ENCODE data around the gene ZNF71. TPM values are rescaled to one million over a fixed set of nuclear protein-coding genes. Genes with fewer than 3 reads are reported as not detected.

Gene ZNF71
- total RNA-seq, 4 donors from 2014 or later = 4.4 to 10.5 (median 5.6) TPM

- Histone ChIP-seq H3K27ac (no peak overlapping the region), H3K36me3 (no peaks in the 10 kb centered on the region), H3K27me3 (no peaks in the 10 kb centered on the region), H3K9me3 (no peaks in the 10 kb centered on the region), H3K4me1 (no peaks in the 10 kb centered on the region), H3K4me3 (no peak overlapping the region)
- intact Hi-C loops (cut with DNase I; ENCODE audit: low total_unique reads) = no loop called here
- WGBS, 2 donors (ENCODE audit: low coverage in 1 of 2) = 95% methylated on average over 38 of the region's 43 CpGs; no CpG with 5 or more reads in 1 of the 2 donors
- DNase-seq = no peak
- no peak for TF ChIP-seq EP300 (IDR thresholded peaks at IDR 0.05; ENCODE audit: low read depth)
- TF ChIP-seq, protein P1, sequence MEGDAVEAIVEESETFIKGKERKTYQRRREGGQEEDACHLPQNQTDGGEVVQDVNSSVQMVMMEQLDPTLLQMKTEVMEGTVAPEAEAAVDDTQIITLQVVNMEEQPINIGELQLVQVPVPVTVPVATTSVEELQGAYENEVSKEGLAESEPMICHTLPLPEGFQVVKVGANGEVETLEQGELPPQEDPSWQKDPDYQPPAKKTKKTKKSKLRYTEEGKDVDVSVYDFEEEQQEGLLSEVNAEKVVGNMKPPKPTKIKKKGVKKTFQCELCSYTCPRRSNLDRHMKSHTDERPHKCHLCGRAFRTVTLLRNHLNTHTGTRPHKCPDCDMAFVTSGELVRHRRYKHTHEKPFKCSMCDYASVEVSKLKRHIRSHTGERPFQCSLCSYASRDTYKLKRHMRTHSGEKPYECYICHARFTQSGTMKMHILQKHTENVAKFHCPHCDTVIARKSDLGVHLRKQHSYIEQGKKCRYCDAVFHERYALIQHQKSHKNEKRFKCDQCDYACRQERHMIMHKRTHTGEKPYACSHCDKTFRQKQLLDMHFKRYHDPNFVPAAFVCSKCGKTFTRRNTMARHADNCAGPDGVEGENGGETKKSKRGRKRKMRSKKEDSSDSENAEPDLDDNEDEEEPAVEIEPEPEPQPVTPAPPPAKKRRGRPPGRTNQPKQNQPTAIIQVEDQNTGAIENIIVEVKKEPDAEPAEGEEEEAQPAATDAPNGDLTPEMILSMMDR (IDR thresholded peaks at IDR 0.05) = no peak
- in situ Hi-C loops (cut with MboI; ENCODE audit: low pct_ligation_motif_present in 1 of 4, low pct_unique_long_range_greater_than_20kb in 1 of 4, low sequenced_read_pairs in 3 of 4) = no loop called here
Observed at GRCh38 chr19:56664511-56664910, 69.4 kb downstream of the ZNF71 start.

- DNase-seq = no peak
- no peaks in the 10 kb centered on the region for H3K27me3 ChIP-seq
- TF ChIP-seq POLR2A (IDR thresholded peaks at IDR 0.05) (no peak), EP300 (IDR thresholded peaks at IDR 0.05; ENCODE audit: low read depth) (no peak), POLR2AphosphoS5 (IDR thresholded peaks at IDR 0.05) (no peak)
- TF ChIP-seq, protein P1 (IDR thresholded peaks at IDR 0.05) = no peak
- intact Hi-C loops (cut with DNase I; ENCODE audit: low total_unique reads) (no loop called here), in situ Hi-C loops (cut with MboI; ENCODE audit: low pct_ligation_motif_present in 1 of 4, low pct_unique_long_range_greater_than_20kb in 1 of 4, low sequenced_read_pairs in 3 of 4) (no loop called here)
- 86% methylated on average over 6 of the region's 6 CpGs; no CpG with 5 or more reads in 1 of the 2 donors for WGBS, 2 donors (ENCODE audit: low coverage in 1 of 2)
- H3K4me1 ChIP-seq = peaks cover 0 to 11% (median 5%) of the 10 kb centered on the region in 4 donors
- H3K36me3 ChIP-seq = no peaks in the 10 kb centered on the region
- no peak overlapping the region for H3K27ac ChIP-seq
- H3K4me3 ChIP-seq = no peak overlapping the region
- H3K9me3 ChIP-seq = no peaks in the 10 kb centered on the region
Observed at GRCh38 chr19:56667311-56667870, 72.3 kb downstream of the ZNF71 start.

- Histone ChIP-seq H3K4me1 (peaks cover 0 to 11% (median 5%) of the 10 kb centered on the region in 4 donors), H3K4me3 (no peak overlapping the region), H3K27me3 (no peaks in the 10 kb centered on the region), H3K9me3 (no peaks in the 10 kb centered on the region), H3K27ac (no peak overlapping the region), H3K36me3 (no peaks in the 10 kb centered on the region)
- in situ Hi-C loops (cut with MboI; ENCODE audit: low pct_ligation_motif_present in 1 of 4, low pct_unique_long_range_greater_than_20kb in 1 of 4, low sequenced_read_pairs in 3 of 4) = no loop called here
- TF ChIP-seq, protein P1 (IDR thresholded peaks at IDR 0.05) = no peak
- TF ChIP-seq EP300 (IDR thresholded peaks at IDR 0.05; ENCODE audit: low read depth) (no peak), POLR2AphosphoS5 (IDR thresholded peaks at IDR 0.05) (no peak), POLR2A (IDR thresholded peaks at IDR 0.05) (no peak)
- 51 to 53% methylated on average over 2 to 5 of the region's 9 CpGs for WGBS, 2 donors (ENCODE audit: low coverage in 1 of 2)
- intact Hi-C loops (cut with DNase I; ENCODE audit: low total_unique reads) = no loop called here
- DNase-seq = no peak
Observed at GRCh38 chr19:56668676-56669075, 73.6 kb downstream of the ZNF71 start.

GRCh38 chr19:56670401-56670960 lies 75.4 kb downstream of the ZNF71 start:
- in situ Hi-C loops (cut with MboI; ENCODE audit: low pct_ligation_motif_present in 1 of 4, low pct_unique_long_range_greater_than_20kb in 1 of 4, low sequenced_read_pairs in 3 of 4) = no loop called here
- Histone ChIP-seq H3K9me3 (no peaks in the 10 kb centered on the region), H3K36me3 (no peaks in the 10 kb centered on the region), H3K27me3 (no peaks in the 10 kb centered on the region), H3K4me1 (peaks cover 0 to 11% (median 5%) of the 10 kb centered on the region in 4 donors), H3K4me3 (peak overlapping the region in 2 of 4 donors; percentile 48 to 61), H3K27ac (no peak overlapping the region)
- WGBS, 2 donors (ENCODE audit: low coverage in 1 of 2) = 82% methylated on average over 15 of the region's 17 CpGs; no CpG with 5 or more reads in 1 of the 2 donors
- intact Hi-C loops (cut with DNase I; ENCODE audit: low total_unique reads) = no loop called here
- no peak for DNase-seq
- TF ChIP-seq, protein P1 (IDR thresholded peaks at IDR 0.05) = no peak
- no peak for TF ChIP-seq POLR2A (IDR thresholded peaks at IDR 0.05)
- TF ChIP-seq EP300 (IDR thresholded peaks at IDR 0.05; ENCODE audit: low read depth) = no peak
- no peak for TF ChIP-seq POLR2AphosphoS5 (IDR thresholded peaks at IDR 0.05)

All from transverse colon (tissue), 4 donors.